Mesodermal cell (in vitro differentiated cells): ENCODE measurements around the gene BICD1.

ENCODE experiments used
- H3K27ac ChIP-seq: 2 replicates; pipeline ENCODE4 v1.7.0; 2013; ENCODE audit warnings: mild to moderate bottlenecking, low read depth, low read length, moderate library complexity; ENCODE audit not compliant: severe bottlenecking
- H3K36me3 ChIP-seq: 2 replicates; pipeline ENCODE4 v1.7.1; 2013; ENCODE audit warnings: mild to moderate bottlenecking, low read length, moderate library complexity; ENCODE audit not compliant: control insufficient read depth, insufficient read depth
- H3K4me1 ChIP-seq: one replicate; pipeline ENCODE4 v1.7.1; 2013; ENCODE audit warnings: mild to moderate bottlenecking, low read length; ENCODE audit not compliant: insufficient read depth, control insufficient read depth, poor library complexity, severe bottlenecking
- H3K4me3 ChIP-seq: 2 replicates; pipeline ENCODE4 v1.7.0; 2013; ENCODE audit warnings: low read length, control low read depth, mild to moderate bottlenecking; ENCODE audit not compliant: insufficient read depth, poor library complexity, severe bottlenecking; ENCODE audit errors: extremely low read depth
- H3K9me3 ChIP-seq: 2 replicates; pipeline ENCODE4 v1.7.1; 2013; ENCODE audit warnings: mild to moderate bottlenecking, low read length, moderate library complexity; ENCODE audit not compliant: control insufficient read depth
- WGBS, 2 experiments: methylation state at CpG; one replicate each; pipeline ENCODE4 v1.1.5; 2013; ENCODE audit warnings: missing lambda C conversion rate in 2 of 2; ENCODE audit not compliant: insufficient coverage in 2 of 2; 5-methylcytosine and 5-hydroxymethylcytosine counted together

BICD1 gene

GRCh38 chr12:32159925-32160324 is 53.3 kb downstream of the BICD1 start:
- no peak overlapping the region for H3K27ac ChIP-seq
- H3K36me3 ChIP-seq = peaks cover 4% of the 10 kb centered on the region
- no peak overlapping the region for H3K4me3 ChIP-seq
- no peaks in the 10 kb centered on the region for H3K4me1 ChIP-seq
- H3K9me3 ChIP-seq = no peaks in the 10 kb centered on the region
- 96 to 97% methylated on average over 3 of the region's 3 CpGs for WGBS, 2 experiments

- Histone ChIP-seq H3K36me3 (peaks cover 4% of the 10 kb centered on the region), H3K4me3 (no peak overlapping the region), H3K9me3 (no peaks in the 10 kb centered on the region), H3K4me1 (no peaks in the 10 kb centered on the region), H3K27ac (no peak overlapping the region)
- 93 to 100% methylated on average over 1 to 3 of the region's 5 CpGs for WGBS, 2 experiments
These were observed 54.4 kb downstream of the BICD1 start for GRCh38 chr12:32161058-32161457.

- no peak overlapping the region for H3K27ac ChIP-seq
- H3K9me3 ChIP-seq = no peaks in the 10 kb centered on the region
- WGBS, 2 experiments = 80% methylated on average over 1 of the region's 2 CpGs; no CpG with 5 or more reads in 1 of the 2 experiments
- no peak overlapping the region for H3K4me3 ChIP-seq
- no peaks in the 10 kb centered on the region for H3K4me1 ChIP-seq
- H3K36me3 ChIP-seq = peaks cover 4% of the 10 kb centered on the region
These were observed 56.9 kb downstream of the BICD1 start for GRCh38 chr12:32163596-32163995.

GRCh38 chr12:32166510-32166909 is 59.9 kb downstream of the BICD1 start:
- H3K4me1 ChIP-seq = no peaks in the 10 kb centered on the region
- H3K27ac ChIP-seq = no peak overlapping the region
- no peak overlapping the region for H3K4me3 ChIP-seq
- WGBS, 2 experiments = 85 to 95% methylated on average over 2 to 3 of the region's 4 CpGs
- peaks cover 4% of the 10 kb centered on the region for H3K36me3 ChIP-seq
- H3K9me3 ChIP-seq = no peaks in the 10 kb centered on the region

- WGBS, 2 experiments = 87 to 100% methylated on average over 1 to 5 of the region's 6 CpGs
- no peaks in the 10 kb centered on the region for H3K9me3 ChIP-seq
- H3K4me1 ChIP-seq = no peaks in the 10 kb centered on the region
- H3K4me3 ChIP-seq = no peak overlapping the region
- H3K36me3 ChIP-seq = peaks cover 5% of the 10 kb centered on the region
- no peak overlapping the region for H3K27ac ChIP-seq
These were observed 63.9 kb downstream of the BICD1 start for GRCh38 chr12:32170437-32170998.

GRCh38 chr12:32171211-32171610 is 64.6 kb downstream of the BICD1 start:
- Histone ChIP-seq H3K9me3 (no peaks in the 10 kb centered on the region), H3K27ac (no peak overlapping the region)

GRCh38 chr12:32176606-32177005 is 70.0 kb downstream of the BICD1 start:
- Histone ChIP-seq H3K9me3 (no peaks in the 10 kb centered on the region), H3K36me3 (peaks cover 5% of the 10 kb centered on the region), H3K4me3 (no peak overlapping the region), H3K27ac (no peak overlapping the region), H3K4me1 (peaks cover 7% of the 10 kb centered on the region)
- WGBS, 2 experiments = 100% methylated on average over 1 of the region's 2 CpGs; no CpG with 5 or more reads in 1 of the 2 experiments

More at GRCh38 chr12:32171211-32171610, 64.6 kb downstream of the BICD1 start:
- Histone ChIP-seq H3K4me3 (no peak overlapping the region), H3K4me1 (no peaks in the 10 kb centered on the region), H3K36me3 (peaks cover 5% of the 10 kb centered on the region)
- 54 to 85% methylated on average over 3 to 7 of the region's 7 CpGs for WGBS, 2 experiments

GRCh38 chr12:32178341-32179010 is 71.8 kb downstream of the BICD1 start:
- peaks cover 5% of the 10 kb centered on the region for H3K36me3 ChIP-seq
- H3K9me3 ChIP-seq = no peaks in the 10 kb centered on the region
- 87 to 88% methylated on average over 2 to 5 of the region's 6 CpGs for WGBS, 2 experiments
- peaks cover 7% of the 10 kb centered on the region for H3K4me1 ChIP-seq
- H3K4me3 ChIP-seq = no peak overlapping the region
- H3K27ac ChIP-seq = no peak overlapping the region

- H3K9me3 ChIP-seq = no peaks in the 10 kb centered on the region
- no peak overlapping the region for H3K4me3 ChIP-seq
- WGBS, 2 experiments = 40% methylated on average over 1 of the region's 6 CpGs; no CpG with 5 or more reads in 1 of the 2 experiments
- peaks cover 7% of the 10 kb centered on the region for H3K4me1 ChIP-seq
- peaks cover 5% of the 10 kb centered on the region for H3K36me3 ChIP-seq
- no peak overlapping the region for H3K27ac ChIP-seq
These were observed 72.4 kb downstream of the BICD1 start for GRCh38 chr12:32179011-32179395.

- Histone ChIP-seq H3K9me3 (no peaks in the 10 kb centered on the region), H3K36me3 (peaks cover 3% of the 10 kb centered on the region), H3K27ac (no peak overlapping the region), H3K4me3 (no peak overlapping the region), H3K4me1 (peaks cover 7% of the 10 kb centered on the region)
- WGBS, 2 experiments = 88 to 100% methylated on average over 1 of the region's 1 CpG
These were observed 75.0 kb downstream of the BICD1 start for GRCh38 chr12:32181498-32182175.

- Histone ChIP-seq H3K4me3 (no peak overlapping the region), H3K4me1 (peaks cover 7% of the 10 kb centered on the region), H3K36me3 (peaks cover 6% of the 10 kb centered on the region), H3K27ac (peak overlapping the region; percentile 30), H3K9me3 (no peaks in the 10 kb centered on the region)
- 100% methylated on average over 1 of the region's 1 CpG for WGBS, 2 experiments
These were observed 77.0 kb downstream of the BICD1 start for GRCh38 chr12:32183650-32184049.
